NCI-H774 (cell line): Measurements from ENCODE around the gene TUBG1.
"Not testable (repeated sequence)": the region's sequence is repeated elsewhere in the genome, so short reads cannot be mapped to it uniquely, and the experiment has no call there.

Source experiments
- DNase-seq: peaks from one replicate; lab custom pipeline; 2025; lab: John Stamatoyannopoulos, UW

TUBG1 gene

DNA sequence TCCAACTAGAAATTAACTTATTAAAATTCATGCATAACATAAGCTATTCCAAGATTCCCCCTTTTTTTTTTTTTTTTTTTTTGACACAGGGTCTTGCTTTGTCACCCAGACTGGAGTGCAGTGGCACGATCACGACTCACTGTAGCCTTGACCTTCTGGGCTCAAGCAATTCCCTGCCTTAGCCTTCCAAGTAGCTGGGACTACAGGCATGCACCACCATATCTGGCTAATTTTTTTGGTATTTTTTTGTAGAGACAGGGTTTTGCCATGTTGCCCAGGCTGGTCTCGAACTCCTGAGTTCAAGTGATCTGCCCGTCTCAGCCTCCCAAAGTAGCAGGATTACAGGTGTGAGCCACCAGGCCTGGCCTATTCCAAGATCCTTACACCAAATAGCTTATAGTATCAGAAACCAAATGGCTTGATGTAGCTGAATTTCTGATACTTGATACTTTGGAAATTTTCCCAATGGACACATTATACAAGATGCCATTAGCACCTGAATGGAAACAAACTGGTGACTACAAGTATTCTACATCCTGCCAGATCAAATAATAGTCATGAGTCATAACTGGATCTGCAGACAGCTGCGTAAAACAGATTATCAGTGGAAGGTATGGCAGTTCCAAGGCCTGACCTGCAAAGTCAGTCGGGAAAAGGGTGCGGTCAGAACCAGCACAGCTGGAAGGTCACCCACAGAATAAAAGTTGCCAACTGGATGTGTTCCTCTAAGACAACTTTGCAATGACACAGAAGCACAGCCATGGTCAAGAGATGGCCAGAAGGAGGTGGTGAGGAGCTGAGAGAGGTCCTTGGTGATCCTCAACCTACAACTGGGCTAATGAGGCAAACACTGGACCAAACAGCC lies 14.5 kb downstream of the TUBG1 start:
- DNase-seq = peak; percentile 42

DNA sequence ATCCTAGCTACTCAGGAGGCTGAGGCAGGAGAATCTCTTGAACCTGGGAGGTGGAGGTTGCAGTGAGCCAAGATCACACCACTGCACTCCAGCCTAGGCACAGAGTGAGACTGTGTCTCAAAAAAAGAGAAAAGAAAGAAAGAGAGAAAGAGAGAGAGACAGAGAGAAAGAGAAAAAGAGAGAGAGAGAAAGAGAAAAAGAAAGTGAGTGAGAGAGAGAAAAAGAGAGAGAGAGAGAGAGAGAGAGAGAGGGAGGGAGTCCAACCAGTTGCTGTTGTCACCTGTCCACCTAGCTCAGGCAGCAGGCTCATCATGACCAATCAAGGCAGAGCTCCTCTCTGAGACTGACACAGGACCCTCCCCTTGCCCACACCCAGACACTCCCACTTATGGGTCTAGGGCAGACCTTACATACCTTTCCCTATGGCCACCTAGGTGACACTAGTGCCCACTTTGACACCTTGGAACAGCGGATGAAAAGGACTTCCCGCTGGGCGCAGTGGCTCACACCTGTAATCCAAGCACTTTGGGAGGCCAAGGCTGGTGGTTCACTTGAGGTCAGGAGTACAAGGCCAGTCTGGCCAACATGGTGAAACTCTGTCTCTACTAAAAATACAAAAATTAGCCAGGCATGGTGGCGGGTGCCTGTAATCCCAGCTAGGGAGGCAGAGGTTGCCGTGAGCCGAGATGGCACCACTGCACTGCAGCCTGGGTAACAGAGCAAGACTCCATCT lies 17.7 kb downstream of the TUBG1 start:
- DNase-seq = not testable (repeated sequence)

GRCh38 chr17:42629411-42630009 lies 20.0 kb downstream of the TUBG1 start:
- no peak for DNase-seq

DNA sequence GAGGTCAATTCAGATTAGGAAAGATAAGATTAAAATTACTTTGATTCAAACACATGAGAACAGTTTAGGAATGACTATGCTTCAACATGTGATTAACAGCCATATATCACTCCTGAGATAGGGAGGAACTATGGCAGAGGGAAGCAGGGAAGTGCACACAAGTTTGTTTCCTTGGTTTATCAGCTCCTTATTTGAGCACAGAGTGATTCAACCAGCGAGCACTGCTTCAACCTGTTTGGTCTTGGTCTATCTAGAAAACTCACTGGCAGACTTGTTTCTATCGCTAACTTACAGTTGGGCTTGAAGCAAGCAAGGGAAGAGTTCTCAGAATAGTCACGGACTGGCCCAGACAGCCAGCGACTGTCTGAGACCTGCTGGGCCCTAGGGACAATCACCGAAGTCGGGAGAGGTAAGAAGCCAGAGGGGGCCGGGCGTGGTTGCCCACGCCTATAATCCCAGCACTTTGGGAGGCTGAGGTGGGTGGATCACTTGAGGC lies 23.5 kb downstream of the TUBG1 start:
- no peak for DNase-seq

- no peak for DNase-seq
Observed at GRCh38 chr17:42639525-42640113, 30.1 kb downstream of the TUBG1 start.

GRCh38 chr17:42640121-42640520 lies 30.6 kb downstream of the TUBG1 start:
- DNase-seq = no peak

- no peak for DNase-seq
Observed at GRCh38 chr17:42642336-42642735, 32.9 kb downstream of the TUBG1 start.

GRCh38 chr17:42647778-42648177 lies 38.3 kb downstream of the TUBG1 start:
- no peak for DNase-seq

GRCh38 chr17:42651392-42651791 lies 41.9 kb downstream of the TUBG1 start:
- no peak for DNase-seq

- DNase-seq = no peak
Observed at GRCh38 chr17:42653179-42654124, 44.0 kb downstream of the TUBG1 start.

GRCh38 chr17:42655528-42655927 lies 46.0 kb downstream of the TUBG1 start:
- DNase-seq = no peak

DNA sequence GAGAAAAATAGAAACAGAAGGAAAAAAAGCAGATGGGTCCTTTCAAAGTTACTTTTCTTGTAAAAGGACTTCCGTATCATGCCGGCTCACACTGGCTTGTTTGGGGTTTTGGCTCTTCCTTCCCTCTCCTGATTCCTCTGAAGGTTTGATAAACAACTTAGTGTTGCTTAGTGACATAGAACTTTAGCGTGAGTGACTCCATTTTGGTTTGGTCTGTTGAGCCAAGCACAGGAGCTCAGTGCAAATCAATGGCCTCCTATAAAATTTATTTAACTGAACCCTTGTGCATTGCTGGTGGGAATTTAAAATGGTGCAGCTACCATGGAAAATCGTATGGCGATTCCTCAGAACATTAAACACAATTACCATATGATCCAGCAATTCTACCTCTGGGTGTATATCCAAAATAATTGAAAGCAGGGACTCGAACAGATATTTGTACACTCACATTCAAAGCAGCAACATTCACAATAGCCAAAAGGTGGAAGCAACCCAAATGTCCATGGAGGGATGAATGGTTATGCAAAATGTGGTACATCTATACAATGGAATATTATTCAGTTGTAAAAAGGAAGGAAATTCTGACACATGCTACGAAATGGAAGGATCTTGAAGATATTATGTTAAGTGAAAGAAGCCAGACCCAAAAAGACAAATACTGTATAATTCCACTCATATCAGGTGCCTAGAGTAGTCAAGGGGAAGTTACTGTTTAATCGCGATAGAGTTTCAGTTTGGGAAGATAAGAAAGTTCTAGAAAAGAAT lies 48.5 kb downstream of the TUBG1 start:
- DNase-seq = no peak

GRCh38 chr17:42659079-42659931 lies 49.8 kb downstream of the TUBG1 start, which contains the start of gene TUBG2:
TUBG2 (plus strand) TSS chr17:42659284; CDS start chr17:42659504, 220 bp downstream.
- peak; percentile 97 for DNase-seq

DNA sequence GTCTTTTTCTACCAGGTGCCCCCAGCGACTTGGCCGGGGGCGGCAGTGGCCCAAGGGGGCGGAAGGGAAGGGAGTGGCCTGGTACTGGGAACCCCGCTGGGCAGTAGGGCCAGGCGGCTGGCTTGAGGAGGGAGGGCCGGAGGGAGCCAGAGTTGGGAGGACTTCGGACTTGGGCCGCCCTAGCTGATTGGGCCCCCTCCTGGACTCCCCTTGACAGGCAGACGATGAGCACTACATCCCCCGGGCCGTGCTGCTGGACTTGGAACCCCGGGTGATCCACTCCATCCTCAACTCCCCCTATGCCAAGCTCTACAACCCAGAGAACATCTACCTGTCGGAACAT lies 50.4 kb downstream of the TUBG1 start:
- DNase-seq = not testable (repeated sequence)

DNA sequence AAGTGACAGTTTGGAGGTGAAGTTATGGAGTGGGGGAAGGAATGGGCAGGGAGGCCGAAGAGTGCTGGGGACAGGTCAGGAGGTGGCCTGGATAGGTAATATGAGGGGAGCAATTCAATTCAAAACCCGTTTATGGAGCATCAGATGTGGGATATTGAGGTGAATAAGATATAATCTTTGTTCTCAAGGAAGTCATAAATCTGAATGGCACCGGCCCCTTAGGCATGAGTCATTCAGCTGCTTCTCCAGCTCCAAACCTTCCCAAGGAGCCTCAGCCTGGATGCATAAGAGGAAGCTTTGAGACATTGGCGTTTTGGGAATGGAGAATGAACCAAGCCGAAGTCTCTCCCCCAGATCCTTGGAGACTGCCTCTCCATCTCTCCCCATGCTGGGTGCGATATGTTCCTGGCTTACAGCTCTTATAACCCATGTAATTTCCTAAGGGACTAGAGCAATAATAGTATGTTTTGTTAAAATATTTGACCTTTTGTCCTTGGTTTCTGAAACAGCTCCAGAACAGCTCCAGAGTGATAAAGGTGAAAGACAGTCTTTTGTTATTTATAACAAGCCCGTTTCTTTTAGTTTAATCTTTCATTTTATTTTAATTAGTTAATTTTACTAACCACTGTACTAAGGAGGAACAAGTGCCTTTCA lies 51.3 kb downstream of the TUBG1 start:
- no peak for DNase-seq
